Measurements from ENCODE around the gene ING5.
"Not testable (repeated sequence)": the region's sequence is repeated elsewhere in the genome, so short reads cannot be mapped to it uniquely, and the experiment has no call there.

ING5 gene

GRCh38 chr2:241741016-241741415 lies 39.2 kb downstream of the ING5 start:
- DNase-seq = no peak

- no peak for DNase-seq
Observed at GRCh38 chr2:241742320-241742939, 40.6 kb downstream of the ING5 start.

GRCh38 chr2:241743008-241743407 lies 41.2 kb downstream of the ING5 start:
- not testable (repeated sequence) for DNase-seq

- DNase-seq = no peak
Observed at GRCh38 chr2:241743620-241744019, 41.8 kb downstream of the ING5 start.

- no peak for DNase-seq
Observed at GRCh38 chr2:241744028-241744754, 42.4 kb downstream of the ING5 start.

- no peak for DNase-seq
Observed at GRCh38 chr2:241745276-241745675, 43.4 kb downstream of the ING5 start.

GRCh38 chr2:241746084-241746483 lies 44.2 kb downstream of the ING5 start:
- no peak for DNase-seq

- no peak for DNase-seq
Observed at GRCh38 chr2:241748468-241749256, 46.8 kb downstream of the ING5 start.

- DNase-seq = no peak
Observed at GRCh38 chr2:241750076-241750840, 48.4 kb downstream of the ING5 start.

- DNase-seq = no peak
Observed at GRCh38 chr2:241751152-241751551, 49.3 kb downstream of the ING5 start.

- no peak for DNase-seq
Observed at GRCh38 chr2:241751776-241752175, 49.9 kb downstream of the ING5 start.

GRCh38 chr2:241752253-241752652 lies 50.4 kb downstream of the ING5 start:
- no peak for DNase-seq

- DNase-seq = no peak
Observed at GRCh38 chr2:241752689-241753276, 50.9 kb downstream of the ING5 start.

- no peak for DNase-seq
Observed at GRCh38 chr2:241753493-241753892, 51.7 kb downstream of the ING5 start.

- no peak for DNase-seq
Observed at GRCh38 chr2:241754042-241754441, 52.2 kb downstream of the ING5 start.

GRCh38 chr2:241755166-241755565 lies 53.3 kb downstream of the ING5 start:
- DNase-seq = no peak

GRCh38 chr2:241755777-241756176 lies 53.9 kb downstream of the ING5 start:
- DNase-seq = no peak

- no peak for DNase-seq
Observed at GRCh38 chr2:241759067-241759807, 57.4 kb downstream of the ING5 start.

- DNase-seq = not testable (repeated sequence)
Observed at GRCh38 chr2:241759893-241760292, 58.1 kb downstream of the ING5 start.

- DNase-seq = no peak
Observed at GRCh38 chr2:241760301-241760771, 58.5 kb downstream of the ING5 start.

- DNase-seq = no peak
Observed at GRCh38 chr2:241762321-241762932, 60.6 kb downstream of the ING5 start.

All from stimulated activated CD4-positive, alpha-beta T cell treated with anti-CD3 and anti-CD28 coated beads, Interleukin-2, amount 100 ng/mL, for 48 hours (primary cell).